ENCODE results near the gene SULF2.

DNA sequence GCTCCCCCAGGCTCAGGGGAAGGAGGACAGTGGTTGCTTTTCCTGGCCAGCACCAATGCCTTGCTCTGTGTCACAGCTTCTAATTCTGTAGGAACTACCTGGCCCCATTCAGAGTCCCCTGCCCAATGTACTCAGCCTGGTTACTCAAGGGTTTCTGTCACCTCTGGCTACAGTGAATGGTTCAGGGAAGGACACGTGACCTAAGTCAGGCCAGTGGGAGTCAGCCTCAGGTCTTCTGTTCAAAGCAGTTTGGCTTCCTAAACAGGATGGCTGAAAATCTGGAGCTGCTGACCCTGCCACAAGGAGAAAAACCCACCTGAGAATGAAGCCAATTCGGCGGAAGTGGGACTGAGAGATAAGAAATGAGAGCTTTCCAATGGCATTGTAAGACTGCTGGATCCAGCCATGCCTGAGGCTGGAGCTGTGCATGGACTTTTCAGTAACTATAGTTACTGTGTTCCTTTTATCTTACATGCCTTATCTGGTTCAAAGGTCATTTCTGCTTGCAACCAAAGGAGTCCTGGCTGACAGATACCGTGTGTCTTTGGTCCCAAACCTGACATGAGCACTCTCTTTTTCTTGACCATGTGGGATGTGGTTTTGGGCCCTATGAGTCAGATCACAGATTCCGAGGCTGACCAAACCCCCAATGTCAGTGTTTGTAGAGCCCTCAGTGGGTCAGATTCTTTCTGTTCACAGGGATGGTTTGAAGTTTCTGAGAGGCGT, 104.3 kb downstream of the SULF2 start:
- TF ChIP-seq ZFP30 (CRISPR knock-in tag; IDR thresholded peaks at IDR 0.05) (no peak), ZNF70 (CRISPR knock-in tag; IDR thresholded peaks at IDR 0.05) (no peak), CSDC2 (CRISPR knock-in tag; IDR thresholded peaks at IDR 0.05) (no peak), ZNF565 (CRISPR knock-in tag; conservative IDR thresholded peaks at IDR 0.05; ENCODE audit: low read depth) (no peak), OSR1 (CRISPR knock-in tag; IDR thresholded peaks at IDR 0.05) (no peak), PPARA (CRISPR knock-in tag; IDR thresholded peaks at IDR 0.05; ENCODE audit: borderline replicate concordance) (no peak), RARB (CRISPR knock-in tag; IDR thresholded peaks at IDR 0.05) (no peak), ARNTL (CRISPR knock-in tag; IDR thresholded peaks at IDR 0.05; ENCODE audit: borderline replicate concordance, low read depth) (no peak), ISL1 (CRISPR knock-in tag; IDR thresholded peaks at IDR 0.05) (no peak), ZFP3 (CRISPR knock-in tag; IDR thresholded peaks at IDR 0.05) (no peak)
- TF ChIP-seq, protein P1, sequence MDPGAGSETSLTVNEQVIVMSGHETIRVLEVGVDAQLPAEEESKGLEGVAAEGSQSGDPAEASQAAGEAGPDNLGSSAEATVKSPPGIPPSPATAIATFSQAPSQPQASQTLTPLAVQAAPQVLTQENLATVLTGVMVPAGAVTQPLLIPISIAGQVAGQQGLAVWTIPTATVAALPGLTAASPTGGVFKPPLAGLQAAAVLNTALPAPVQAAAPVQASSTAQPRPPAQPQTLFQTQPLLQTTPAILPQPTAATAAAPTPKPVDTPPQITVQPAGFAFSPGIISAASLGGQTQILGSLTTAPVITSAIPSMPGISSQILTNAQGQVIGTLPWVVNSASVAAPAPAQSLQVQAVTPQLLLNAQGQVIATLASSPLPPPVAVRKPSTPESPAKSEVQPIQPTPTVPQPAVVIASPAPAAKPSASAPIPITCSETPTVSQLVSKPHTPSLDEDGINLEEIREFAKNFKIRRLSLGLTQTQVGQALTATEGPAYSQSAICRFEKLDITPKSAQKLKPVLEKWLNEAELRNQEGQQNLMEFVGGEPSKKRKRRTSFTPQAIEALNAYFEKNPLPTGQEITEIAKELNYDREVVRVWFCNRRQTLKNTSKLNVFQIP (CRISPR knock-in tag; IDR thresholded peaks at IDR 0.05; ENCODE audit: borderline replicate concordance, low read depth) = no peak
- TF ChIP-seq, protein P2, sequence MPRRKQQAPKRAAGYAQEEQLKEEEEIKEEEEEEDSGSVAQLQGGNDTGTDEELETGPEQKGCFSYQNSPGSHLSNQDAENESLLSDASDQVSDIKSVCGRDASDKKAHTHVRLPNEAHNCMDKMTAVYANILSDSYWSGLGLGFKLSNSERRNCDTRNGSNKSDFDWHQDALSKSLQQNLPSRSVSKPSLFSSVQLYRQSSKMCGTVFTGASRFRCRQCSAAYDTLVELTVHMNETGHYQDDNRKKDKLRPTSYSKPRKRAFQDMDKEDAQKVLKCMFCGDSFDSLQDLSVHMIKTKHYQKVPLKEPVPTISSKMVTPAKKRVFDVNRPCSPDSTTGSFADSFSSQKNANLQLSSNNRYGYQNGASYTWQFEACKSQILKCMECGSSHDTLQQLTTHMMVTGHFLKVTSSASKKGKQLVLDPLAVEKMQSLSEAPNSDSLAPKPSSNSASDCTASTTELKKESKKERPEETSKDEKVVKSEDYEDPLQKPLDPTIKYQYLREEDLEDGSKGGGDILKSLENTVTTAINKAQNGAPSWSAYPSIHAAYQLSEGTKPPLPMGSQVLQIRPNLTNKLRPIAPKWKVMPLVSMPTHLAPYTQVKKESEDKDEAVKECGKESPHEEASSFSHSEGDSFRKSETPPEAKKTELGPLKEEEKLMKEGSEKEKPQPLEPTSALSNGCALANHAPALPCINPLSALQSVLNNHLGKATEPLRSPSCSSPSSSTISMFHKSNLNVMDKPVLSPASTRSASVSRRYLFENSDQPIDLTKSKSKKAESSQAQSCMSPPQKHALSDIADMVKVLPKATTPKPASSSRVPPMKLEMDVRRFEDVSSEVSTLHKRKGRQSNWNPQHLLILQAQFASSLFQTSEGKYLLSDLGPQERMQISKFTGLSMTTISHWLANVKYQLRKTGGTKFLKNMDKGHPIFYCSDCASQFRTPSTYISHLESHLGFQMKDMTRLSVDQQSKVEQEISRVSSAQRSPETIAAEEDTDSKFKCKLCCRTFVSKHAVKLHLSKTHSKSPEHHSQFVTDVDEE (CRISPR knock-in tag; IDR thresholded peaks at IDR 0.05) = no peak
